HG03196 (cell line): ENCODE data around the gene SSX4B.
"Not testable (repeated sequence)": the region's sequence is repeated elsewhere in the genome, so short reads cannot be mapped to it uniquely, and the experiment has no call there.

Experiments used
- ATAC-seq: cut with Tn5 transposase; IDR thresholded peaks from one replicate; pipeline ENCODE4 v1.9.1; 2021; ENCODE audit not compliant: unreplicated experiment

The SSX4B gene

GRCh38 chrX:48411860-48412259 lies at the start of gene SSX4B:
Gene SSX4B (minus strand): TSS chrX:48411960. CDS start chrX:48411372, 588 bp downstream.
- not testable (repeated sequence) for ATAC-seq

- ATAC-seq = no peak
Observed at GRCh38 chrX:48460606-48461005, 48.8 kb upstream of the SSX4B start.

- no peak for ATAC-seq
Observed at GRCh38 chrX:48460031-48460430, 48.3 kb upstream of the SSX4B start.

- no peak for ATAC-seq
Observed at GRCh38 chrX:48459483-48459882, 47.7 kb upstream of the SSX4B start.

GRCh38 chrX:48458711-48459110 lies 47.0 kb upstream of the SSX4B start:
- no peak for ATAC-seq

GRCh38 chrX:48456628-48457331 lies 45.0 kb upstream of the SSX4B start:
- ATAC-seq = no peak

- no peak for ATAC-seq
Observed at GRCh38 chrX:48451708-48452107, 39.9 kb upstream of the SSX4B start.

GRCh38 chrX:48450076-48450475 lies 38.3 kb upstream of the SSX4B start:
- no peak for ATAC-seq

GRCh38 chrX:48447201-48447600 lies 35.4 kb upstream of the SSX4B start:
- not testable (repeated sequence) for ATAC-seq

- not testable (repeated sequence) for ATAC-seq
Observed at GRCh38 chrX:48433713-48434112, 22.0 kb upstream of the SSX4B start.

GRCh38 chrX:48430166-48430565 lies 18.4 kb upstream of the SSX4B start:
- ATAC-seq = not testable (repeated sequence)

GRCh38 chrX:48429606-48430005 lies 17.8 kb upstream of the SSX4B start:
- ATAC-seq = not testable (repeated sequence)

- ATAC-seq = not testable (repeated sequence)
Observed at GRCh38 chrX:48427027-48427716, 15.4 kb upstream of the SSX4B start.

GRCh38 chrX:48397825-48398224 lies 13.9 kb downstream of the SSX4B start:
- ATAC-seq = not testable (repeated sequence)

GRCh38 chrX:48396931-48397330 lies 14.8 kb downstream of the SSX4B start:
- ATAC-seq = not testable (repeated sequence)

- not testable (repeated sequence) for ATAC-seq
Observed at GRCh38 chrX:48383239-48383638, 28.5 kb downstream of the SSX4B start, which contains the start of gene SSX4. Gene SSX4 (plus strand): TSS chrX:48383539. CDS start chrX:48384054, 515 bp downstream.

- ATAC-seq = not testable (repeated sequence)
Observed at GRCh38 chrX:48370408-48370807, 41.4 kb downstream of the SSX4B start.

GRCh38 chrX:48367717-48368408 lies 43.9 kb downstream of the SSX4B start:
- not testable (repeated sequence) for ATAC-seq

GRCh38 chrX:48359281-48359680 lies 52.5 kb downstream of the SSX4B start:
- ATAC-seq = not testable (repeated sequence)

- ATAC-seq = no peak
Observed at GRCh38 chrX:48357681-48358080, 54.1 kb downstream of the SSX4B start.

GRCh38 chrX:48356315-48357094 lies 55.3 kb downstream of the SSX4B start, which contains the start of gene SSX3:
Gene SSX3 (minus strand): TSS chrX:48356703. CDS start chrX:48355249, 1,454 bp downstream.
- not testable (repeated sequence) for ATAC-seq
